ENCODE results near the gene SEC14L2.

- TF ChIP-seq POLR2A (IDR thresholded peaks at IDR 0.05; ENCODE audit: extremely low read depth, insufficient read length), result no peak
- TF ChIP-seq MAX (IDR thresholded peaks at IDR 0.05; ENCODE audit: low read depth, low read length), result no peak
Observed at GRCh38 chr22:30430933-30431332, 34.1 kb downstream of the SEC14L2 start.
